Measurements from ENCODE around the gene LRRC59. TPM values are rescaled to one million over a fixed set of nuclear protein-coding genes. Genes with fewer than 3 reads are reported as not detected.

LRRC59 gene
- total RNA-seq, 3 donors from 2014 or later (not counting 1 experiment from before 2014, with no cell fraction given) = 55.6 to 62.7 (median 56.0) TPM

GRCh38 chr17:50367401-50367800 lies 29.9 kb downstream of the LRRC59 start:
- 100% methylated on average over 1 of the region's 1 CpG for WGBS (ENCODE audit: insufficient coverage)
- H3K27ac Mint-ChIP-seq = no peak overlapping the region
- ATAC-seq (no peak), DNase-seq (no peak)
- no peak overlapping the region for H3K4me3 ChIP-seq (ENCODE audit: low read length)
- no peak overlapping the region for H3K4me3 Mint-ChIP-seq
- intact Hi-C loops (cut with micrococcal nuclease) = no loop called here
- no peak overlapping the region for H3K27ac ChIP-seq (ENCODE audit: low read length)
- H3K36me3 Mint-ChIP-seq = peaks cover 9% of the 10 kb centered on the region
- H3K27me3 ChIP-seq (ENCODE audit: control insufficient read depth, insufficient read depth, low read length) = no peaks in the 10 kb centered on the region
- TF ChIP-seq CTCF (IDR thresholded peaks at IDR 0.05) = no peak
- H3K9me3 ChIP-seq (ENCODE audit: control insufficient read depth, insufficient read depth, low read length) = no peaks in the 10 kb centered on the region
- H3K36me3 ChIP-seq (ENCODE audit: control insufficient read depth, insufficient read depth, low read length) = peaks cover 49% of the 10 kb centered on the region
- peaks cover 10% of the 10 kb centered on the region for H3K4me1 ChIP-seq (ENCODE audit: control insufficient read depth, insufficient read depth, low read length)
- H3K9me3 Mint-ChIP-seq = no peaks in the 10 kb centered on the region
- peaks cover 15 to 20% of the 10 kb centered on the region in 2 donors for H3K4me1 Mint-ChIP-seq
- H3K27me3 Mint-ChIP-seq (ENCODE audit: low read depth in 2 of 2) = no peaks in the 10 kb centered on the region

DNA sequence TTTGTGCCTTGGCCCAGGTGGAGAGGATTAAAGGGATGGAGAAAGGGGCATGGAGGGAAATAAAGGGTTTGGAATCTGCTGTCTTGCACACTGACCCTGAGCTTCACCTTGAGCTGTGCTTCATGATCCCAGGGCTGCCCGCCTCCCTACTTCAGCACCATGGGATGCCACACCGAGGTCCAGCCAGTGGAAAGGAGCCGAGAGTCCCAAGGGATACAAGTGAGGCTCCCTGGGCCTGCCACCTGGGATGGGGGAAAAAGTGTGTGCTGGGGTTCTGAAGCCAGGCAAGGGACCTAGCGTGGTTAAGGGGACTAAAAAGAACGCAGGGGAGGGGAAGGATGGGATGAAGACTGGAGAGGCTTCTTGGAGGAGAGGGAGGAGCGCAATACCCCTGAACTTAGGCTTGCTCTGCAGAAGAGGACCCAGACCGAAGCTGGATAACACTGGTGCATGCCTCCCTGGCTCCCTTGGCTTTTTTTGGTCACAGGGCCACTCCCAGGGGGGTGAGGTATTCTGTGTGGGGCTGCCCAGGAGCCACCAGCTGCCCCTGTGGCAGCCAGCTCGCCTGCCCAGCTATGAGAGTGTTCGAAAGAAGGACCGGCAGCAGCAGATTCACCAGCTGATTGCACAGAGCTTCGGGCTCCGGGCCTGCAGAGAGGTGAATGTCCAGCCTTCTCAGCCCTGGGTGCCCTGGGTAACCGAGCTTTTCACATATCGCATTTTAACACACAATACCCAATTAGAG lies 31.5 kb downstream of the LRRC59 start:
- Mint-ChIP-seq H3K4me1 (peaks cover 7 to 14% of the 10 kb centered on the region in 2 donors), H3K4me3 (no peak overlapping the region), H3K36me3 (peaks cover 9% of the 10 kb centered on the region), H3K27ac (no peak overlapping the region), H3K9me3 (no peaks in the 10 kb centered on the region), H3K27me3 (ENCODE audit: low read depth in 2 of 2) (no peaks in the 10 kb centered on the region)
- intact Hi-C loops (cut with micrococcal nuclease) = no loop called here
- Histone ChIP-seq H3K36me3 (ENCODE audit: control insufficient read depth, insufficient read depth, low read length) (peaks cover 49% of the 10 kb centered on the region), H3K4me3 (ENCODE audit: low read length) (no peak overlapping the region), H3K27me3 (ENCODE audit: control insufficient read depth, insufficient read depth, low read length) (no peaks in the 10 kb centered on the region), H3K27ac (ENCODE audit: low read length) (no peak overlapping the region), H3K4me1 (ENCODE audit: control insufficient read depth, insufficient read depth, low read length) (peaks cover 7% of the 10 kb centered on the region), H3K9me3 (ENCODE audit: control insufficient read depth, insufficient read depth, low read length) (no peaks in the 10 kb centered on the region)
- DNase-seq = no peak
- TF ChIP-seq CTCF (IDR thresholded peaks at IDR 0.05) = no peak
- no peak for ATAC-seq
- 98% methylated on average over 14 of the region's 14 CpGs for WGBS (ENCODE audit: insufficient coverage)

DNA sequence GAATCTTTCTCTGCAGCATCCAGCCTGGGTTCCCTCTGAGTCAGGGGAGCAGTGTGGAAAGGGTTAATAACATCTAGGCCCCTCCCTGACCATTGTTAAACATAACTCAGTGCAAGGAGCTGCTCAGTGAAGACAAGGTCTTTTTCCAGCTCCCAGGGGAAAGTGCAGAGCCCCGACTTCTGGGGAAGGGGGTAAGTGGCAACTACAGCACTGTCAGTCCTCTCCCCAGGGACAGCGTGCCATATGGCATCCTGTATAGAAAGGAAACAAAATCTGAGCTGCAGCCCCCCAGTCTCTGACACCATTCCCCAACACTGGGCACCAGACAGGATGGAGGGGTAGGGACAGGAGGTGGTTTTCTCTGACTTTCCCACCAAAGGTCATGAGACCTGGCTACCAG lies 32.2 kb downstream of the LRRC59 start:
- TF ChIP-seq CTCF (IDR thresholded peaks at IDR 0.05) = no peak
- Mint-ChIP-seq H3K9me3 (no peaks in the 10 kb centered on the region), H3K27ac (no peak overlapping the region), H3K36me3 (peaks cover 9% of the 10 kb centered on the region), H3K4me1 (peaks cover 7 to 14% of the 10 kb centered on the region in 2 donors), H3K27me3 (ENCODE audit: low read depth in 2 of 2) (no peaks in the 10 kb centered on the region), H3K4me3 (no peak overlapping the region)
- Histone ChIP-seq H3K4me1 (ENCODE audit: control insufficient read depth, insufficient read depth, low read length) (peaks cover 7% of the 10 kb centered on the region), H3K27ac (ENCODE audit: low read length) (no peak overlapping the region), H3K9me3 (ENCODE audit: control insufficient read depth, insufficient read depth, low read length) (no peaks in the 10 kb centered on the region), H3K4me3 (ENCODE audit: low read length) (no peak overlapping the region), H3K36me3 (ENCODE audit: control insufficient read depth, insufficient read depth, low read length) (peaks cover 45% of the 10 kb centered on the region), H3K27me3 (ENCODE audit: control insufficient read depth, insufficient read depth, low read length) (no peaks in the 10 kb centered on the region)
- WGBS (ENCODE audit: insufficient coverage) = 75% methylated on average over 2 of the region's 2 CpGs
- intact Hi-C loops (cut with micrococcal nuclease) = no loop called here
- DNase-seq (no peak), ATAC-seq (no peak)

DNA sequence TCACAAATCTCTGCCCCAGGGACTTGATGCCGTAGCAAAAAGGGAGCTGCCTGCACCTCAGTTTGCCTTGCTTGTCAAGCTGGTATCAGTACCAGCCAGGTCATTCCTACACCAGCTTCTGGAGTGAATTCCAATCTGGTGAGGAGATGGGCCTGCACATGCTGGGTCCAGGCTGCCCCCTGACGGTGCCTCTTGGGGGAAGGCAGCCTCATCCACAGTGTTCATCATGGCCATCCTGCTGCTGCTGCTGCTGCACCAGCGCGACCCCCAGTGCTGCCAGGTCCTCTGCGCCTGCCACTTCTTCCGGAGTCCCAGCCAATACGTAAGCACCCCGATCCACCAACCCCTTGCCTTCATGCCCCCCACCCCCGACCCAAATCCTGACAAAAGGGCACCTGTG lies 32.6 kb downstream of the LRRC59 start:
- Histone ChIP-seq H3K27ac (ENCODE audit: low read length) (no peak overlapping the region), H3K36me3 (ENCODE audit: control insufficient read depth, insufficient read depth, low read length) (peaks cover 41% of the 10 kb centered on the region), H3K4me3 (ENCODE audit: low read length) (no peak overlapping the region), H3K27me3 (ENCODE audit: control insufficient read depth, insufficient read depth, low read length) (no peaks in the 10 kb centered on the region), H3K9me3 (ENCODE audit: control insufficient read depth, insufficient read depth, low read length) (no peaks in the 10 kb centered on the region), H3K4me1 (ENCODE audit: control insufficient read depth, insufficient read depth, low read length) (peaks cover 7% of the 10 kb centered on the region)
- Mint-ChIP-seq H3K4me3 (no peak overlapping the region), H3K4me1 (peaks cover 7 to 14% of the 10 kb centered on the region in 2 donors), H3K27ac (no peak overlapping the region), H3K9me3 (no peaks in the 10 kb centered on the region), H3K36me3 (peaks cover 9% of the 10 kb centered on the region), H3K27me3 (ENCODE audit: low read depth in 2 of 2) (no peaks in the 10 kb centered on the region)
- TF ChIP-seq CTCF (IDR thresholded peaks at IDR 0.05) = no peak
- DNase-seq (no peak), ATAC-seq (no peak)
- 96% methylated on average over 9 of the region's 9 CpGs for WGBS (ENCODE audit: insufficient coverage)
- intact Hi-C loops (cut with micrococcal nuclease) = loop anchor here (5.0 kb wide), 1 partner anchor 33 kb away; the partner anchor contains the start of gene LRRC59
